Liver (tissue), 3 donors: ENCODE measurements around the gene GON4L.

Experiments used
- CTCF ChIP-seq: fragments of 150-350 bp; IDR thresholded peaks from 2 replicates; pipeline ENCODE4 v1.5.1; 2017; ENCODE audit warnings: improper control_type of control experiment, low read depth, low read length; ENCODE audit not compliant: missing input control
- EGR1 ChIP-seq, 2 donors: IDR thresholded peaks; 2 replicates each; pipeline ENCODE4 v1.6.1; 2016 to 2018; ENCODE audit warnings: antibody characterized with exemption in 2 of 2, low read depth in 2 of 2
- GABPA ChIP-seq, 2 donors: IDR thresholded peaks in 1 of 2; conservative IDR thresholded peaks in 1 of 2; 2 replicates each; pipeline ENCODE4 v1.6.1; 2016; ENCODE audit warnings: antibody characterized with exemption in 2 of 2, mild to moderate bottlenecking in 1 of 2, moderate library complexity in 1 of 2
- HNF4A ChIP-seq, 2 donors: conservative IDR thresholded peaks; 2 replicates each; pipeline ENCODE4 v1.6.1; 2016; ENCODE audit warnings: antibody characterized with exemption in 2 of 2, mild to moderate bottlenecking in 2 of 2
- HNF4G ChIP-seq: IDR thresholded peaks from 2 replicates; pipeline ENCODE4 v1.6.1; 2016; ENCODE audit warnings: antibody characterized with exemption
- MAX ChIP-seq: IDR thresholded peaks from 2 replicates; pipeline ENCODE4 v1.6.1; 2016; ENCODE audit warnings: antibody characterized with exemption
- NR2F2 ChIP-seq: IDR thresholded peaks from 2 replicates; pipeline ENCODE4 v1.6.1; 2016; ENCODE audit warnings: antibody characterized with exemption
- RAD21 ChIP-seq, 2 donors: IDR thresholded peaks; 2 replicates each; pipeline ENCODE4 v1.6.1; 2016; ENCODE audit warnings: antibody characterized with exemption in 2 of 2, mild to moderate bottlenecking in 2 of 2
- REST ChIP-seq: IDR thresholded peaks from 2 replicates; pipeline ENCODE4 v1.6.1; 2016; ENCODE audit warnings: antibody characterized with exemption, mild to moderate bottlenecking
- TAF1 ChIP-seq: conservative IDR thresholded peaks from 2 replicates; pipeline ENCODE4 v1.6.1; 2016; ENCODE audit warnings: antibody characterized with exemption, mild to moderate bottlenecking
- YY1 ChIP-seq: IDR thresholded peaks from 2 replicates; pipeline ENCODE4 v1.6.1; 2016; ENCODE audit warnings: antibody characterized with exemption, mild to moderate bottlenecking
- ZBTB33 ChIP-seq: IDR thresholded peaks from 2 replicates; pipeline ENCODE4 v1.6.1; 2016; ENCODE audit warnings: antibody characterized with exemption
- donor health status: healthy.
- donor health status: healthy.

GRCh38 chr1:155897746-155898145 is 40.7 kb upstream of the GON4L start:
- TF ChIP-seq CTCF (no peak), GABPA (IDR thresholded peaks at IDR 0.05 in 1 of 2, conservative IDR thresholded peaks at IDR 0.05 in 1 of 2) (no peak), TAF1 (no peak), YY1 (no peak), RAD21 (IDR thresholded peaks at IDR 0.05) (no peak), HNF4G (no peak), MAX (no peak), REST (no peak), ZBTB33 (no peak), NR2F2 (no peak), HNF4A (conservative IDR thresholded peaks at IDR 0.05) (no peak), EGR1 (IDR thresholded peaks at IDR 0.05; ENCODE audit: low read depth in 2 of 2) (no peak)
